ENCODE results near the gene L3MBTL4.
"Not testable (repeated sequence)": the region's sequence is repeated elsewhere in the genome, so short reads cannot be mapped to it uniquely, and the experiment has no call there.

Gene L3MBTL4

DNA sequence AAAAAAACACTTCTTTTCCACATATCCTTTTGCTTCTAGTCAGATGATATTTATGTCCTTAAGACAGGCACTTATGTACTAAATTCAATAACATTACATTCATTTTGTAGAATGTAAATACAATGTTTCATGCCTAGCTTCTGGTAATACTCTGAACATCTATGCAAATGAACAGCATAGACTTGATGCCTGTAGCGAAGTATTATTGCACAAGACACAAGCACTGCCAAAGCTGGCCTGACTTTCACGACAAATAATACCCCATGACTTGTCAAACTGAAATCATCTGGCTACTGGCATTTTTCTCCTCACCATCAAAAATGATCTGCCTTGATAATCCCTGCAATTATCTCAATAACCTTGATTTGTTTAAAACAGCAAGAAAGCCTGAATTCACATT is 101.3 kb downstream of the L3MBTL4 start:
- DNase-seq (ENCODE audit: low read depth in 1 of 2, low spot score in 1 of 2), result no peak

DNA sequence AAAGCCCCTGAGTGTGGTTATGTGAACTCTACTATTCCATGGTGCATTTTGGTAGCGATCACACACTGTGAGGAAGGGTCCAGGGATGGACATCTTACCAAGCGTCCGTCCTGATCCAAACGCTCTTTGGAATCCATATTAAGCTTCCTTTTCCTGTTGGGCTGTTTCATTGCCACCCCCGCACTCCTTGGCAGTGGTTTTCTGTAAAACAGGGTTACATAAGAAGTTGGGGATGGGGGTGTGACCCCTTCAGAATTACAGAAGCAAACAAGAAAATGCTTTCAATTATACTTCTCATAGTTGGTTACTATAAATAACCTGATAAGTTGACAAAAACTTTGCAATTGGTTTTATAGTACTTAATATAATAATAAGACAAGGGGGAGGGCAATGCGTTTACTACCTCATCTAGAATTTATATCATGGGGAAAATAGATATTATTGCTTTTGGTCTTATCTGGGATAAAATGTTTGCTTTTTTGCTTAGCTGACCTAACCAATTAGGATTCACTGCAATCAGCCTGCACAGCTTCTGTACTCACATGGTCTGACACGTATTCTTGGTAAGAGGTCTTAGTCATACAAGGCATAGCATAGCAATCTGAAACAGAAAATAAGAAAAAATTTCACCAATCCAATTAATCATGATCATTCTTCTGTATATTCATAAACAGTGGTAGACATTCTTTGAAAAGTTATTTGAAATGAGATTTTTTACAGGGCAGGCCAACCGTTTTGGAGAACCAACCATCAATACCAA is 103.1 kb downstream of the L3MBTL4 start:
- DNase-seq (ENCODE audit: low read depth in 1 of 2, low spot score in 1 of 2), result no peak

DNA sequence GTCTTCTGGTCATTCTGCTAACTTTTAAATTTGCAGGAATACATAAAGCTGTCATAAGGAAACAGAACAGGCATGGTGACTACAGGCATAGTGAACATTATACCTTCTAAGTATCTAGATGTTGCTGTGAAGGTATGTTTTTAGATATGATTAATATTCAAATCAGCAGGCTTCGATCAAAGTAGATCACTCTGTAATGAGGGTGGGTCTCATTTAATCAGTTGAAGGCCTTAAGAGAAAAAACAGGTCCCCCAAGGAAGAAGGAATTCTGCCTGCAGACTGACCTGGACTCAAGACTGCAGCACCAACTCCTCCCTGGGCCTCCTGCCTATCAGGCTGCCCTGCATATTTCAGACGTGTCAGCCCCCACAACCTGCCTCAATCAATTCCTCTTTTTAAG is 104.0 kb downstream of the L3MBTL4 start:
- no peak for DNase-seq (ENCODE audit: low read depth in 1 of 2, low spot score in 1 of 2)

DNA sequence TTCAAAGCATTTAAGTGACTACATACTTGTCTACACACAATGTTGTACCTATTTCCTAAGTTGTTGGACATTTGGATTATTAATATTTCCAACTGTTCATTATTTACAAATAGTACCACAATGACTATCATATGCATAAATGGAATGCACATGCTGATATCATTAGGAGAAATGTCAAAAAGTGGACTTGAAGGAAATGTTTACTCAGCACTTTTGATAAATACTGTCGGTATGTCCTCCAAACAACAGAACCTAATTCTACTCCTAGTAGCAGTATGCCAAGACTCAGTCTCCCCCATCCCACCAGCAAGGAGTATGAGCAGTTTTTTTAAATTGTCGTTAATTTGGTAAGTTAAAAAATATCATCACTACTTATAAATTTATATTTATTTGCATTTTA is 116.8 kb downstream of the L3MBTL4 start:
- DNase-seq (ENCODE audit: low read depth in 1 of 2, low spot score in 1 of 2), result no peak

DNA sequence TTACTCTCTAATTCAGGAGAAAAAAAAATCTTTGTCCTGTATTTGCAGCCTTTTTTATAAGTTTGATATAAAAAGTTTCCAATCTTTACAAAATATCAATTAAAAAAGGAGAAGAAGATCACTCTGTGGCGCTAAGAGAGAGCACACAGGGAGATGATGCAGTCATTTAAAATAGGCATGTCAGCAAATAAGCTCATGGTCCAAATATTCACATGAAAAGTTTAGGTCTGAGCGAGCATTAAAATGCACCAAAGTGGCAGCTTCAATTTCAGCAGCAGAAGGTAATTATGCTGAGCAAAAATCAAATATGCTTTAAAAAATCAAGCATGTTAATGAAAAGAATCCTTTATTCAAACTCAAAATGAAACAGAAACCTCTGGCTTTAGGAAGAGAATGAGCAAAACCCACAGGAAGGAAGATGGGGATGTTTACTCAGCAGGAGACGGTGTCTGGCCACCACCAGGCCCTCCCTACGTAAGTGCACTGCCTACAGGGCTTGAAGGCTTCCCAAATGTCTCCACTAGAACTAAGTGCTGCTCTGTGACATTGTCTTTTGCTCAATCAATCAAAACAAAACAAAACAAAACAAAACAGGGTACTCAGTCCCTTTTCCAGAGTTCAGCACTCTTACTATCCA is 120.4 kb downstream of the L3MBTL4 start:
- no peak for DNase-seq (ENCODE audit: low read depth in 1 of 2, low spot score in 1 of 2)

DNA sequence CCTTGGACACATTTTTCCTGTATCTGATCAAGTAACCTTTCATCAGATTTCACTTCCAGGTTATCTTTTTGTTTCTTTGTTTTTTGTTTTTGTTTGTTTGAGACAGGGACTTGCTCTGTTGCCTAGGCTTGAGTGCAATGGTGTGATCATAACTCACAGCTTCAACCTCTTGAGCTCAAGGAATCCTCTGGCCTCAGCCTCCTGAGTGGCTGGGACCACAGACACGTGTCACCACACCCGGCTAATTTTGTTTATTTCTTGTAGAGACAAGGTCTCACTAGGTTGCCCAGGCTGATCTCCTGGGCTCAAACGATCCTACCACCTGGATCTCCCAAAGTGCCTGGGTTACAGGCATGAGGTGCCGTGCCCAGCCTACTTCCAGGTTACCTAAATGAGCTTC is 124.9 kb downstream of the L3MBTL4 start:
- DNase-seq (ENCODE audit: low read depth in 1 of 2, low spot score in 1 of 2), result no peak

DNA sequence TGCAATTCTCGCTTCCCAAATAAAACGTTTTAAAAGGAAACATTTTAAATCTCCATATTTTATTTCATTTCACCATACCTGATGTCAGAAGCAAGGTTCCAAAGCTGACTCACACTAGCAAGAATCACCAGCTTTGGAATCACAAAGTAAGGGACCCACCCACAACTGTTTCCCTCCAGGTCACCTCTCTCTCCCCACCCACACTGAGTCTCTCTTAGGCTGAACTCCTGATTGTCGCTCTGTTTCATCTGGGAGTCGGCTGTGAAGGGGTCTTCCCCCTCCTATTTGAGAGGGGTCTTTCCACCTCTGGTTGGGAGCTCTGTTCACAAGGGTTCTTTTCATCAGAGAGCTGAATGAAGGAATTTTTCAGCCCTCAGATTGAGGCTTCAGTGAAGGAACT is 128.1 kb downstream of the L3MBTL4 start:
- no peak for DNase-seq (ENCODE audit: low read depth in 1 of 2, low spot score in 1 of 2)

DNA sequence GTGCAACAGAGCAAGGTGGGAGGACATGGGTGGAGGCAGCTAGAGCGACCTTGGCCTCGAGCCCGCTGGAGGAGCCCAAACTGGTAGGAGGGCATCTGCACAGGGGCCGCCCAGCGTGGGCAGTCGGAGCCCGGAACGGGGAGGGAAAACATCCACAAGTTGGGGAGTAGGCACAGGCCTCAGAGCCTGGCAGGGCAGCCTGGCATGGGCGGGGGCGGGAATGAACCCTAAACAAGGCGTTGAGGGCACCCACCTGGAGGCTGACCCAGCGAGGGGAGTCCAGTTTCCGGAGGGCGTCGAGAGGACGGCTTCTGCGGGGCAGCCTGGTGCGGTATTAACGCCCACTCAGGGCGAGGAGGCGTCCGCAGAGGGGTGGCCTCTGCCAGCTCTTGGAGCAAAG is 129.9 kb downstream of the L3MBTL4 start:
- DNase-seq (ENCODE audit: low read depth in 1 of 2, low spot score in 1 of 2), result no peak

DNA sequence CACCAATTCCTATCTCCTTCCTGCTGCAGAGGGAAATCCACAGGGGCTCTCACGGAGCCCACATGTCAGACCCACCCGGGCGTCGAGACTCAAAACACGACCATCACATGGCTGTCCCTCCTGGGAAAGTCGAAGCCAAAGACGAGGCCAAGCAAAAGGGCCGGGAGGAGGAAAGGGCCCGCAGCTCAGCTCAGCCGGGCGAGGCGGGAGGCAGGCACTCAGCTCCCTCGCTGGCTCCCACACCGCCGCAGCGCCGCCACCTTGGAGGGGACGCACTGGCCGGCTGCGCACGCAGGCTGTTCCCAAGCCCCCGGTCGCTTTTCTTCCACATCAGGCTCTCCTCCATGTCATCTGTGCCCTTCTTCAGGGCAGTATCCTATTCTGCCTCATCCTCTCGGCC is 130.4 kb downstream of the L3MBTL4 start:
- DNase-seq (ENCODE audit: low read depth in 1 of 2, low spot score in 1 of 2), result no peak

DNA sequence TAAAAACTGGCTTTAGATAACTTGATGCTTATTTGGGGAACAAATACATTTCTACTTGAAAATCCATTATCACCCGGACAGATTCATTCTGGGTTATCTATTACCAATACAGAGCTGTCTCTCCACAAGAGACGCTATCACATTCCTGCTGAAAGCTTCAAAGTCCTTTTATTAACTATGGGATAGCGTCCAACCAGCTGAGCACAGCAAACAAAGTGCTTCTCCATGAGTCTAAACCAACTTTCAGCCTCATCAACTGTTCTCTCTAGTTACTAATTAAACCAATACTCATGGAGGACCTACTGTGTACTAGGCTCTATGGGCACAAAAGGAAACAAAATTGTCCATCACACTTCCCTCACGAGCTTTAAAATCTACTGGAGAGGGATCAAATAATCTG is 132.8 kb downstream of the L3MBTL4 start:
- DNase-seq (ENCODE audit: low read depth in 1 of 2, low spot score in 1 of 2), result no peak

DNA sequence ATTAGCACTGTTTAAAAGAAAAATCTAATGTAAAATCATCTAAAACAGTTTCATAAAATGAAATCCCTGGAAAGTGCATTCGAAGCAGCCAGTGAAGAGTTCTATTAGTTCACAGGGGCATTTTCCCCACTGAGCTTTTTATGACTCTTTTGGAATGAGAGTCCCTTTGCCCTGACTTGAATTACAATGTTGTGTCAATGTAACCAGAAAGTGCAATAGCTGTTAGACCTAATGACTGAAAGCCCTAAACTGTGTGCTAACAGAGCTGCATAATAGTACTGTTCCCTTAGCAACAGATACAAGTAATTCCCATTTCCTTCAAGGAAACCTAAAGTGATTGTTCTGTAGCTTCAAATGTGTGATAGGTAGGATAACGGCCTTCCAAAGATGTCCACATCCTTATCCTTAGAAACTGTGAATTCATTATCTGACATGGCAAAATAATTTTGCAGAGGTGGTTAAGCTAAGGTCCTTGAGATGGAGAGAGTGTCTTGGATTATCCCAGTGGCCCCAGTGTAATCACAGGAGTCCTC is 134.4 kb downstream of the L3MBTL4 start:
- DNase-seq (ENCODE audit: low read depth in 1 of 2, low spot score in 1 of 2), result no peak

DNA sequence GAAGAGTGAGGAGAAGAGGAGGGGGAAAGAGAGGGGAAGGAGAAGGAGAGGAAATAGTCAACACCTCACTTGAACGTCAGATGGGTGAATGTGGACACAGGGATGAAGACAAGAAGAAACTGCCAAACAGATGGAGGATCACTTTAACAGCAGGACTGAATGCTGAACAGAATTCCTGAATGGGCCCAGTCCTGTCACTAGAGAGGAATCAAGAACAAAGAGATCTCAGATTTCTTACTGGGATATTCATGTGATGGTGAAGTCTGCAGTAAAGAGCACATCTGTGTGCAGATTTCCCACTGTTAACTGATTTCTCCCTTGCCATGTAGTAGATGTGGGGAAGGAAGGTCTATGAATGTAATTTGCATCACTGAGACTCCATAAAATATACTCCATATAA is 135.4 kb downstream of the L3MBTL4 start:
- no peak for DNase-seq (ENCODE audit: low read depth in 1 of 2, low spot score in 1 of 2)

DNA sequence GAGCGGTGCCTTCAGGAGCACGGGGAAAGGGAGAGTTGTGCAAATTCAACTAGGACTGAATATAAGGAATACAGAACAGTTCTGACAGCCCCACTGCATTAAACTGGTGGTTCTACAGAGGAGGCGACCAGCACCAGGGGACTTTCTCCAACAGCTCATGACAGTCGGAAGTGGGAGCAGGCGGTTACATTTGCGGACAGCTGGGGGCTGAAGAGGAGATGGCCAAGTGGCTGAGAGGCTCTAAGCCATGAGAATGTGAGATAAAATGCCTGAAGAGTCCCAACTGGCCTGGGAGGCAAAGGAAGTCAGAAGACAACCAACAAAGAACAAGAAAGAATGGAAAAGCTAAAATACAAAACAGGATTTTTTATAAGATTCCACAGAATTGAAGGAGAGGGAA is 141.3 kb downstream of the L3MBTL4 start:
- no peak for DNase-seq (ENCODE audit: low read depth in 1 of 2, low spot score in 1 of 2)

DNA sequence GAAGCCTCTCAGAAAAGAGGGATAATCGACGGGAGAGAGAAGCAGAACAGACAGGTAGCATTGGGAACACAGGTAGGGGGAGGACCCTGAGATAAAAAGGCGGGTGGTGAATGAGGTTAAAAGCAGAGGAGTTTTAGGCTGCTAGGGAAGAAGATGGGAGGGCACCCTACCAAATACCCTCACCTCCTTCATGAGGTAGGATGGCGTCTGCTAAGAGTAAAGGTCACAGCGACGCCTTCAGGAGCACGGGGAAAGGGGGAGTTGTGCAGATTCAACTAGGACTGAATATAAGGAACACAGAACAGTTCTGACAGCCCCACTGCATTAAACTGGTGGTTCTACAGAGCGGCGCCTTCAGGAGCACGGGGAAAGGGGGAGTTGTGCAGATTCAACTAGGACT is 142.6 kb downstream of the L3MBTL4 start:
- not testable (repeated sequence) for DNase-seq (ENCODE audit: low read depth in 1 of 2, low spot score in 1 of 2)

DNA sequence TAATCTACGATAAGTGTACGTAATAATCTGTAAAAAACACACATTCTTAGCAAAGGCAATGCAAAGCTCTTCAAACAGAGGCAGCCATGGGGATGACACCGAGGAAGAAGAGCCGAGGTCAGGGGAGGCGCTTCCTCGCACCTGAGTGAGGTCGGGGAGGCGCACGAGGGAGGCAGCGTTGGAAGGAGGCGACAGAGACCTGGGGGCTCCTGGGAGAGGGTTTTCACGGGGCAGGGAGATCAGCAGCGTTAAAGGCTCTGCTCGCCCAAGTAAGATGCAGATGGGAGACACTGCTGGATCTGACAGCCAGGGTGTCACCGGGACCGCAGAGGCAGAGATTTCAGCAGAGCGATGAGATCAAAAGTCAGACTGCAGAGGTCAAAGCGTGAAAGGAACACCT is 143.1 kb downstream of the L3MBTL4 start:
- no peak for DNase-seq (ENCODE audit: low read depth in 1 of 2, low spot score in 1 of 2)

DNA sequence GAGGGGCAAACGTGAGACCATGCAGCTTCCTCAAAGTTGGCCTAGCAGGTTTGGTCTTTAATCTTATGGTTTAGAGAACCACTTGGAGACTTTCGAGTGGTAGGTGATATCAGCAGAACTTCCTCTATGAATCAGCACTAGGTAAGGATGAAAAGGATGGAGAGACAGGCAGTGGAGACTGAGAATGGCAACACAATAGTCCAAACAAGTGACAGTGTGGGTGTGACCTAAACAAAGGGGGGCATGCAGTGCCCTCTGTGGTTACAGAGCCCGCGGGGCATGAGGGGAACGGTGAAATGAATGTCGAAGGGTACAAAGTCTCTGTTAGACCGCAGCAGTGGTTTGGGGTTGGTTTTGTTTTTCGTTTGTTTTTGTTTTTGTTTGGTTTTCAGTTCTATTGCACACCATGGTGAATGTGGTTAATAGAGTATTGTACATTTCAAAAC is 143.9 kb downstream of the L3MBTL4 start:
- DNase-seq (ENCODE audit: low read depth in 1 of 2, low spot score in 1 of 2), result no peak

DNA sequence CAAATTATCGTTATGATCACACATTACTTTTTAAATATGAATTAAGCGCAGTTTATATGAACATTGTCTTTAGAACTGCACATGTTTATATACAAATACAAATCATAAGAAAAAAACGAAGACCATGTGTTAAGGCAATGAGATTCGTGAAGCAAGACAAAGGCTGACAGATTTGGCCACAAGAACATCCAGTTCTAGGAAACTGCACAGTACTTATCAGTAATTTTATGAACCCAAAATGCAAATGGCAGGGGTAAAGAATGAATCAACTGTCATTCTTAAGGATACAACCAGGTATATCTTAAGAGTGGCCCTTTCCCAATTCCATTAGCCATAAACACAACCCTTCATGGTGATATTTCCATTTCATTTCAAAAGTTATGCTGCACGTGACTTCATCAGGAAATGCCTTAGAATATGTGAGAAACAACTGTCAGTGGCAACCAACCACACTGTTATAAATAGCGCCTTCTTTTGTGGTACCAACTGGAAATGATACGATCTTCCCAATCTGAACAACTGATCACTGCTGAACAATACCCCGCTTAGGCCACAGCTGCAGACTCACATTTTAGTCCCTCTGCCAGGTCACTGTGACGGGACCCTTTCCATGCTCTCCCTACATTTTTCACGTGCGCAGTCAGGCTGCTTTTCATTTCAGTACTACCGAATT is 144.9 kb downstream of the L3MBTL4 start:
- no peak for DNase-seq (ENCODE audit: low read depth in 1 of 2, low spot score in 1 of 2)

DNA sequence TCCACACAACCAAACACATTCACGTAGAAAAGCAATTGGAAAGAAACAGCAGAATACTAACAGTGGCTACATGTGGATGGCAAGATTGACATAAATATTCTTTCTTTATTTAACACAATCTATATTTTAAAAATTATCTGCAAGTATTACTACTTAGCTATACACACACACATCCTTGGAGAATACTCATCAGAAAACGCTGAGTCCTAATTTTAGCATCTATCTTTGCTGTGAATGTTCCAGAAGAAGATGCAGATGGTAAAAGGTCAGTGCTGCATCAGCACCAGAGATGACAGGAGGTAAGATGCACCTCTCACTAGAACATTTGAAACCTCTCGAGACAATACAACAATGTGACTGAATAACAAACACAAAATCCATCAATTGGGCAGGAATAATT is 148.5 kb downstream of the L3MBTL4 start:
- DNase-seq (ENCODE audit: low read depth in 1 of 2, low spot score in 1 of 2), result no peak

DNA sequence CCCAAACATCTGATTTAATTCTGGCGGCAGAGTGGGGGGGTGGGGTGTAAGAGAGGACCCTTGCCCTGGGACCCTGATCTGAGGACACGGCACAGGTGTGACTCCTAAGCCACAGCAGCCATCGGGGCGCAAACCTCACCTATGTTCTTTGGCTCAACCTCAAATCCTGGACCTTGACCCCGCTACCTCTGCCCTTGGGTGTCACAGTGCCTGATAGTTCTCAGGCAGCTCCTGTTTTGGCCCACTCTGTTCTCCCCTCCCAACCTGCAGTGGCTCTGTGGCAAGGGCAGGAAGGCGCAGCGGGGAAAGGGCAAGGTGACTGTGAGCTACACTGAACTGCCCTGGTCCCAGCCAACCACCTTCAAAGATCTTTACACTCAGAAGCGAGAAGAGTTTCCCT is 152.8 kb downstream of the L3MBTL4 start:
- no peak for DNase-seq (ENCODE audit: low read depth in 1 of 2, low spot score in 1 of 2)

DNA sequence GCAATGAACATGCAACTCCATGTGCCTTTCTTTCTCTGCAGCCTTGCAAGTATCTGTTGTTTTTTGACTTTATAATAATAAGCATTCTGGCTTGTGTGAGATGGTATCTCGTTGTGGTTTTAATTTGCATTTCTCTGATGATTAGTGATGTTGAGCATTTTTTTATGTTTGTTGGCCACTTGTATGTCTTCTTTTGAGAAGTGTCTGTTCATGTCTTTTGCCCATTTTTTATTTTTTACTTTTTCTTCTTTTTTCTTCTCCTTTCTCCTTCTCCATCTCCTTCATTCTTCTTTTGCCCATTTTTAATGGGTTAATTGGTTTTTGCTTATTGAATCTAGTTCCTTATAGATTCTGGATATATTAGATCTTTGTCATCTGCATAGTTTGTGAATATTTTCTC is 155.4 kb downstream of the L3MBTL4 start:
- not testable (repeated sequence) for DNase-seq (ENCODE audit: low read depth in 1 of 2, low spot score in 1 of 2)

DNA sequence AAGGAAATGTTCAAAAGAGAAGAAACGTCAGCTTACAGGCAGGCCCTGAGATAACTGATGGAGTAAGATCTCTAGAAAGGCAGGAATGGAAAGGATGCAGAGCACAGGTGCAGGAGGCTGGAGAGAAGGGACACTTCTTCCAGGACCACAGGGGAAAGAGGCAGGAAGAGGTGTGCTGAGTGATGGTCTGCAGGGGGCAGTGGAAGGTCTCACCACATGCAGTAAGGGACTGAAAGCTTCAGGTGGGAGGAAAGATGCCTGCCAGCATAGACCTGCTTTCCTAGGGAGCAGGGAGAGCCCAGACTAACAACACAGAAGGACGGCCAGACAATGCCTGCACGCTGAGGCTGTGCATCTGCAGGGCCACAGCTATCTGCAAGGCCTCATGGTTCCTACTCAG is 156.8 kb downstream of the L3MBTL4 start:
- no peak for DNase-seq (ENCODE audit: low read depth in 1 of 2, low spot score in 1 of 2)

DNA sequence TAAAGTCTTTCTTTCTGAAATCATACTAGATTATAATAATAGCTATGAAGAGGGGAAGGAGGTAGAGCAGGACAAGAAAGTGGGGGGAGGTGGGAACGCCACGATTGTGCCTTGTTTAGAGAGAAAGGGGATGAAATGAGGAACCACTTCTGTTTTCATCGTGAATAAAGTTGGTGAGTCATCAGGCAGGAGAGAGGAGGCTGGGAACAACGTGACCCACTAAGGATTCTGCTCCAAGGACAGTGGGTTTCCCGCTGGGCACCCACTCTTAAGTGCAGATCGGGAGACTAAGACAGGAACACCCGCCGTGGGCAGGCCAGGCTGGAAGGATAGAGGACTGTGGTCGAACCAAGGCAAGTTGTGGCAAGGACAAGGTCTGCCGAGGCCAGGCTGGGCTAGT is 158.2 kb downstream of the L3MBTL4 start:
- DNase-seq (ENCODE audit: low read depth in 1 of 2, low spot score in 1 of 2), result no peak
